H9 (cell line): ENCODE measurements around the gene CCT7. TPM values are rescaled to one million over a fixed set of nuclear protein-coding genes. Genes with fewer than 3 reads are reported as not detected.

Experiments
- DNase-seq: peaks from one replicate; pipeline ENCODE4 v3.0.0-alpha.2; 2017
- H2AFZ ChIP-seq: one replicate; pipeline ENCODE4 v1.6.1; 2013; ENCODE audit warnings: mild to moderate bottlenecking, low read length, control low read depth, moderate library complexity
- H2AK5ac ChIP-seq: 2 replicates; pipeline ENCODE4 v1.6.1; 2013; ENCODE audit warnings: low read length, control low read depth, mixed read lengths; ENCODE audit not compliant: insufficient read length
- H2BK120ac ChIP-seq: one replicate; pipeline ENCODE4 v1.6.1; 2013; ENCODE audit warnings: low read depth, mild to moderate bottlenecking, low read length, control low read depth, inconsistent platforms; ENCODE audit not compliant: poor library complexity, severe bottlenecking
- H2BK12ac ChIP-seq: 2 replicates; pipeline ENCODE4 v1.6.1; 2013; ENCODE audit warnings: low read length, control low read depth, mixed read lengths, low read depth; ENCODE audit not compliant: insufficient read length
- H2BK15ac ChIP-seq: 2 replicates; pipeline ENCODE4 v1.6.1; 2013; ENCODE audit warnings: low read depth, low read length, control low read depth
- H2BK20ac ChIP-seq: one replicate; pipeline ENCODE4 v1.6.1; 2013; ENCODE audit warnings: low read depth, mild to moderate bottlenecking, low read length, control low read depth, inconsistent platforms; ENCODE audit not compliant: poor library complexity, severe bottlenecking
- H2BK5ac ChIP-seq: 2 replicates; pipeline ENCODE4 v1.6.1; 2013; ENCODE audit warnings: low read length, control low read depth, mixed read lengths; ENCODE audit not compliant: insufficient read length
- H3K14ac ChIP-seq: 2 replicates; pipeline ENCODE4 v1.6.1; 2013; ENCODE audit warnings: low read length, control low read depth; ENCODE audit not compliant: insufficient read depth
- H3K18ac ChIP-seq: 2 replicates; pipeline ENCODE4 v1.6.1; 2013; ENCODE audit warnings: low read depth, mild to moderate bottlenecking, mixed read lengths, low read length, control low read depth; ENCODE audit not compliant: insufficient read length
- H3K23ac ChIP-seq: 2 replicates; pipeline ENCODE4 v1.6.1; 2013; ENCODE audit warnings: low read length, control low read depth, mixed read lengths, low read depth; ENCODE audit not compliant: insufficient read length
- H3K23me2 ChIP-seq: 2 replicates; pipeline ENCODE4 v1.6.1; 2013; ENCODE audit warnings: low read depth, mild to moderate bottlenecking, mixed read lengths, low read length, control low read depth; ENCODE audit not compliant: insufficient read length, poor library complexity, severe bottlenecking
- H3K27ac ChIP-seq: 2 replicates; pipeline ENCODE4 v1.5.1; 2013; ENCODE audit warnings: low read length, control low read depth, mixed read lengths, low read depth; ENCODE audit not compliant: insufficient read length
- H3K27me3 ChIP-seq: 2 replicates; pipeline ENCODE4 v1.6.1; 2013; ENCODE audit warnings: low read length, control low read depth, inconsistent platforms; ENCODE audit not compliant: insufficient read depth
- H3K4ac ChIP-seq: 2 replicates; pipeline ENCODE4 v1.6.1; 2013; ENCODE audit warnings: low read depth, mild to moderate bottlenecking, control low read depth, inconsistent platforms, low read length, moderate library complexity
- H3K4me1 ChIP-seq: 2 replicates; pipeline ENCODE4 v1.6.1; 2013; ENCODE audit warnings: low read length, control low read depth, inconsistent platforms; ENCODE audit not compliant: insufficient read depth
- H3K4me2 ChIP-seq: 2 replicates; pipeline ENCODE4 v1.6.1; 2013; ENCODE audit warnings: low read length, control low read depth, mixed read lengths; ENCODE audit not compliant: insufficient read length, insufficient read depth
- H3K56ac ChIP-seq: 2 replicates; pipeline ENCODE4 v1.6.1; 2013; ENCODE audit warnings: low read depth, mild to moderate bottlenecking, mixed read lengths, low read length, control low read depth; ENCODE audit not compliant: insufficient read length
- H3K79me1 ChIP-seq: 2 replicates; pipeline ENCODE4 v1.6.1; 2013; ENCODE audit warnings: low read depth, mild to moderate bottlenecking, moderate library complexity, low read length, control low read depth, inconsistent platforms; ENCODE audit not compliant: insufficient read depth, poor library complexity, severe bottlenecking
- H3K79me2 ChIP-seq: 2 replicates; pipeline ENCODE4 v1.6.1; 2013; ENCODE audit warnings: low read length, control low read depth, inconsistent platforms; ENCODE audit not compliant: insufficient read depth
- H3K9ac ChIP-seq: 2 replicates; pipeline ENCODE4 v1.6.1; 2013; ENCODE audit warnings: low read length, control low read depth, mixed read lengths; ENCODE audit not compliant: insufficient read length; ENCODE audit errors: extremely low read depth
- H3K9me3 ChIP-seq: one replicate; pipeline ENCODE4 v1.6.1; 2013; ENCODE audit warnings: low read depth, low read length, inconsistent platforms; ENCODE audit not compliant: control insufficient read depth
- H3T11ph ChIP-seq: one replicate; pipeline ENCODE4 v1.6.1; 2013; ENCODE audit warnings: mild to moderate bottlenecking, low read length, control low read depth, inconsistent platforms
- H4K20me1 ChIP-seq: one replicate; pipeline ENCODE4 v1.6.1; 2013; ENCODE audit not compliant: control insufficient read depth, insufficient read length, insufficient read depth
- H4K5ac ChIP-seq: 2 replicates; pipeline ENCODE4 v1.6.1; 2013; ENCODE audit warnings: low read depth, mild to moderate bottlenecking, mixed read lengths, low read length, control low read depth; ENCODE audit not compliant: insufficient read length
- H4K8ac ChIP-seq: replicated peaks from 2 replicates; pipeline ENCODE4 v1.6.1; 2013; ENCODE audit warnings: low read length, control low read depth, mixed read lengths, low read depth; ENCODE audit not compliant: insufficient read length
- H4K91ac ChIP-seq: 2 replicates; pipeline ENCODE4 v1.6.1; 2013; ENCODE audit warnings: low read depth, mild to moderate bottlenecking, moderate library complexity, mixed read lengths, low read length, control low read depth; ENCODE audit not compliant: insufficient read length
- H3K27ac Mint-ChIP-seq, 3 experiments: 2 replicates in 2 of 3; 3 replicates in 1 of 3; pipeline ENCODE4 v1.8.0; 2020 to 2021; ENCODE audit warnings: mixed read lengths in 3 of 3, mild to moderate bottlenecking in 1 of 3, moderate library complexity in 1 of 3
- H3K27me3 Mint-ChIP-seq: 2 replicates; pipeline ENCODE4 v1.8.0; 2021; ENCODE audit warnings: low read depth, mild to moderate bottlenecking, moderate library complexity, mixed read lengths
- H3K36me3 Mint-ChIP-seq, 3 experiments: 2 replicates in 2 of 3; 3 replicates in 1 of 3; pipeline ENCODE4 v1.8.0; 2020 to 2021; ENCODE audit warnings: low read depth in 3 of 3, mixed read lengths in 3 of 3; ENCODE audit not compliant: insufficient read depth in 1 of 3
- H3K4me1 Mint-ChIP-seq, 2 experiments: 2 replicates each; pipeline ENCODE4 v1.8.0; 2020; ENCODE audit warnings: mixed read lengths in 2 of 2
- H3K4me3 Mint-ChIP-seq, 2 experiments: 2 replicates in 1 of 2; 3 replicates in 1 of 2; pipeline ENCODE4 v1.8.0; 2020 to 2021; ENCODE audit warnings: mild to moderate bottlenecking in 2 of 2, mixed read lengths in 2 of 2, moderate library complexity in 1 of 2
- H3K9me3 Mint-ChIP-seq, 2 experiments: 2 replicates in 1 of 2; 3 replicates in 1 of 2; pipeline ENCODE4 v1.8.0; 2020; ENCODE audit warnings: mild to moderate bottlenecking in 2 of 2, mixed read lengths in 2 of 2, moderate library complexity in 1 of 2
- WGBS: extraction: QIAGEN DNeasy Blood & Tissue Kit; methylation state at CpG from one replicate; pipeline ENCODE4 v1.1.7; 2013; ENCODE audit warnings: missing lambda C conversion rate, low lambda C conversion rate, mixed read lengths; ENCODE audit not compliant: insufficient read length; ENCODE audit errors: extremely low coverage; 5-methylcytosine and 5-hydroxymethylcytosine counted together
- total RNA-seq: library from RNA; stranded (reverse); gene quantifications from 2 replicates; pipeline ENCODE4 v1.2.1, GENCODE V29; 2021
- TF ChIP-seq, protein P1 (sequence below): fragments of 200-600 bp; sonication (generic); conservative IDR thresholded peaks from 3 replicates; pipeline ENCODE4 v1.8.0; 2021; ENCODE audit warnings: antibody characterized with exemption, mild to moderate bottlenecking

CCT7 gene
- total RNA-seq, 1 experiment from 2014 or later = 500 TPM

GRCh38 chr2:73264332-73264606 is 30.2 kb downstream of the CCT7 start:
- Histone ChIP-seq H3K23ac (no peak overlapping the region), H2BK12ac (no peak overlapping the region), H3K9me3 (no peaks in the 10 kb centered on the region), H2AK5ac (no peak overlapping the region), H3K4ac (no peak overlapping the region), H2BK5ac (no peak overlapping the region), H3K4me1 (no peaks in the 10 kb centered on the region; the same call in 1 of the 2 replicates), H4K5ac (no peak overlapping the region), H3K79me2 (no peaks in the 10 kb centered on the region), H3K79me1 (no peaks in the 10 kb centered on the region), H3K27me3 (no peaks in the 10 kb centered on the region), H3K9ac (no peak overlapping the region), H3K18ac (no peak overlapping the region), H2BK20ac (no peak overlapping the region), H2BK120ac (no peak overlapping the region), H3K4me2 (no peak overlapping the region), H3K23me2 (peaks cover 6% of the 10 kb centered on the region), H3K14ac (no peak overlapping the region), H2AFZ (no peak overlapping the region), H2BK15ac (no peak overlapping the region), H4K20me1 (no peaks in the 10 kb centered on the region), H3T11ph (no peak overlapping the region), H3K27ac (no peak overlapping the region), H4K91ac (no peak overlapping the region), H3K56ac (no peak overlapping the region), H4K8ac (no peak overlapping the region)
- peaks cover 9 to 38% (median 21%) of the 10 kb centered on the region in 3 experiments; a peak in 6 of 7 replicates for H3K36me3 Mint-ChIP-seq
- peaks cover 10 to 17% of the 10 kb centered on the region in 2 experiments for H3K4me1 Mint-ChIP-seq
- TF ChIP-seq, protein P1, sequence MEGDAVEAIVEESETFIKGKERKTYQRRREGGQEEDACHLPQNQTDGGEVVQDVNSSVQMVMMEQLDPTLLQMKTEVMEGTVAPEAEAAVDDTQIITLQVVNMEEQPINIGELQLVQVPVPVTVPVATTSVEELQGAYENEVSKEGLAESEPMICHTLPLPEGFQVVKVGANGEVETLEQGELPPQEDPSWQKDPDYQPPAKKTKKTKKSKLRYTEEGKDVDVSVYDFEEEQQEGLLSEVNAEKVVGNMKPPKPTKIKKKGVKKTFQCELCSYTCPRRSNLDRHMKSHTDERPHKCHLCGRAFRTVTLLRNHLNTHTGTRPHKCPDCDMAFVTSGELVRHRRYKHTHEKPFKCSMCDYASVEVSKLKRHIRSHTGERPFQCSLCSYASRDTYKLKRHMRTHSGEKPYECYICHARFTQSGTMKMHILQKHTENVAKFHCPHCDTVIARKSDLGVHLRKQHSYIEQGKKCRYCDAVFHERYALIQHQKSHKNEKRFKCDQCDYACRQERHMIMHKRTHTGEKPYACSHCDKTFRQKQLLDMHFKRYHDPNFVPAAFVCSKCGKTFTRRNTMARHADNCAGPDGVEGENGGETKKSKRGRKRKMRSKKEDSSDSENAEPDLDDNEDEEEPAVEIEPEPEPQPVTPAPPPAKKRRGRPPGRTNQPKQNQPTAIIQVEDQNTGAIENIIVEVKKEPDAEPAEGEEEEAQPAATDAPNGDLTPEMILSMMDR = no peak
- no peak for DNase-seq
- H3K4me3 Mint-ChIP-seq = no peak overlapping the region
- no CpG with 5 or more reads among the region's 15 CpGs for WGBS
- H3K9me3 Mint-ChIP-seq = no peaks in the 10 kb centered on the region
- H3K27ac Mint-ChIP-seq = no peak overlapping the region
- peaks cover 20% of the 10 kb centered on the region for H3K27me3 Mint-ChIP-seq
